ENCODE measurements around the gene PRRG4. TPM values are rescaled to one million over a fixed set of nuclear protein-coding genes. Genes with fewer than 3 reads are reported as not detected.
A peak's percentile ranks its signal among the peaks of the same experiment; 100 is the strongest.

PRRG4 gene
- total RNA-seq, 6 donors from 2014 or later = 5.2 to 33.6 (median 9.6) TPM

- H3K36me3 ChIP-seq = no peaks in the 10 kb centered on the region
- no peak for TF ChIP-seq EP300 (IDR thresholded peaks at IDR 0.05)
- no peak for TF ChIP-seq POLR2A (IDR thresholded peaks at IDR 0.05)
- no peak for TF ChIP-seq CTCF (IDR thresholded peaks at IDR 0.05)
- TF ChIP-seq POLR2AphosphoS5 (IDR thresholded peaks at IDR 0.05) = no peak
- ATAC-seq (ENCODE audit: low FRiP score in 2 of 2) (no peak), DNase-seq (no peak)
- H3K27ac ChIP-seq = no peak overlapping the region
- no peaks in the 10 kb centered on the region for H3K9me3 ChIP-seq
- no peaks in the 10 kb centered on the region for H3K27me3 ChIP-seq
- peaks cover 0 to 8% (median 6%) of the 10 kb centered on the region in 4 donors for H3K4me1 ChIP-seq
- WGBS, 2 donors = 84 to 86% methylated on average over 3 of the region's 3 CpGs
- no peak overlapping the region for H3K4me3 ChIP-seq
These were observed 33.3 kb upstream of the PRRG4 start for GRCh38 chr11:32796425-32796824.

DNA sequence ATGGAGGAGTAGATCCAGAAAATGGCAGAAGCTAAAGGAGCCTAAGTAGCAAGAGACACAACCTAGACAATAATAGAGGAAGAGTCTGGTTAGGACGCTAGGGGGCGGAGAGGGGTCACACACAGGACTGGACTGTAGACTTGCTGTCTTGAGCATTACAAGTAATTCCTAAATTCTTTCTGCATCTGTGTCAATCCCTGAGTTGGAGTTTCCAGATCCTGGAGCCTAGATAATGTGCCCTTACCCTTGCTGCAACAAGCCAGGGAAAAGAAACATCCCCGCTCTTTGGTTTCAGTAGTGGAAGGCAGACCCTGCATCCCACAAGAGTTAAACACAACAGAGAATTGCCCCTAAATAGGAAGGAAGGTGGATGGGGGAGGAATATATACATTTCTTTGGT, 20.4 kb upstream of the PRRG4 start:
- 31 to 37% methylated on average over 3 of the region's 3 CpGs for WGBS, 2 donors
- Histone ChIP-seq H3K4me3 (no peak overlapping the region), H3K4me1 (no peaks in the 10 kb centered on the region), H3K27me3 (no peaks in the 10 kb centered on the region), H3K9me3 (no peaks in the 10 kb centered on the region), H3K36me3 (no peaks in the 10 kb centered on the region), H3K27ac (no peak overlapping the region)
- DNase-seq (peak in 1 of 2 donors; percentile 80), ATAC-seq (ENCODE audit: low FRiP score in 2 of 2) (peak; percentile 82 to 90)
- TF ChIP-seq CTCF (IDR thresholded peaks at IDR 0.05) (peak; percentile 40 to 60 (median 51)), POLR2AphosphoS5 (IDR thresholded peaks at IDR 0.05) (no peak), EP300 (IDR thresholded peaks at IDR 0.05) (no peak)

DNA sequence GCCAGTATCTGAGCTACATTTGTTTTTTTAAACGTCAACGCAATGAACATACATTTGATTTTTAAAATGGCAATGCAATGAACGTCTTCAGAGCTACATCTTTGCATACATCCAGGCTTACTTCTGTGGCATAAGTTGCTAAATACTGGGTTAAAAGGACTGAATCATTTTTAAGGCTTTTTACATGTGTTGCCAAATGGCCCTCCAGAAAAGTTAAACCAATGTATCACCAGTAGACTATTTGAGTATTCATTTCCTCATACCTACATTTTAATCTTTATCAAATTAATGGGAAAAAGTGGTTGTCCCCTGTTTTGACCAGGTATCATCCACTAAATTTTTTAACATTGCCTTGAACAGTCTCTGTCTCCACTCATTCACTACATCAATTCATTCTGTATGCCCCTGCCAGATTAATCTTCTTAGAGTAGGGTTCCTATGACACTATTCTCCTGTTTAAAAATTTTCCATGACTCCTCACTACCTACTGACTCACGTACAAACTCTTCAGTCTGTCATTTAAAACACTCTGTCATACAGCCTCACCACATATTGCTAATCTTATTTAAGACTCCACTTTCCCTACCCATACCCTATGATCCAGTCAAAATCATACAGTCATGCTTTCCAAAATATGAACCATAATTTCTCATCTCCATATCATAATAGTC, 12.4 kb upstream of the PRRG4 start:
- WGBS, 2 donors = 74 to 94% methylated on average over 4 of the region's 4 CpGs
- Histone ChIP-seq H3K27me3 (no peaks in the 10 kb centered on the region), H3K36me3 (no peaks in the 10 kb centered on the region), H3K4me3 (no peak overlapping the region), H3K9me3 (no peaks in the 10 kb centered on the region), H3K27ac (no peak overlapping the region), H3K4me1 (no peaks in the 10 kb centered on the region)
- ATAC-seq (ENCODE audit: low FRiP score in 2 of 2) (no peak), DNase-seq (no peak)
- TF ChIP-seq CTCF (IDR thresholded peaks at IDR 0.05) (no peak), POLR2A (IDR thresholded peaks at IDR 0.05) (no peak), EP300 (IDR thresholded peaks at IDR 0.05) (no peak), POLR2AphosphoS5 (IDR thresholded peaks at IDR 0.05) (no peak)

GRCh38 chr11:32817852-32818183, 11.9 kb upstream of the PRRG4 start:
- no peaks in the 10 kb centered on the region for H3K9me3 ChIP-seq
- 84 to 91% methylated on average over 3 of the region's 3 CpGs for WGBS, 2 donors
- no peaks in the 10 kb centered on the region for H3K4me1 ChIP-seq
- H3K36me3 ChIP-seq = no peaks in the 10 kb centered on the region
- no peaks in the 10 kb centered on the region for H3K27me3 ChIP-seq
- DNase-seq (no peak), ATAC-seq (ENCODE audit: low FRiP score in 2 of 2) (no peak)
- H3K27ac ChIP-seq = no peak overlapping the region
- no peak overlapping the region for H3K4me3 ChIP-seq
- TF ChIP-seq POLR2A (IDR thresholded peaks at IDR 0.05) (no peak), EP300 (IDR thresholded peaks at IDR 0.05) (no peak), POLR2AphosphoS5 (IDR thresholded peaks at IDR 0.05) (no peak), CTCF (IDR thresholded peaks at IDR 0.05) (no peak)

- Histone ChIP-seq H3K4me1 (no peaks in the 10 kb centered on the region), H3K27me3 (no peaks in the 10 kb centered on the region), H3K27ac (no peak overlapping the region), H3K36me3 (no peaks in the 10 kb centered on the region), H3K9me3 (no peaks in the 10 kb centered on the region), H3K4me3 (no peak overlapping the region)
- WGBS, 2 donors = 81 to 93% methylated on average over 2 of the region's 2 CpGs
- TF ChIP-seq EP300 (IDR thresholded peaks at IDR 0.05) (no peak), CTCF (IDR thresholded peaks at IDR 0.05) (no peak), POLR2A (IDR thresholded peaks at IDR 0.05) (no peak), POLR2AphosphoS5 (IDR thresholded peaks at IDR 0.05) (no peak)
- no peak for ATAC-seq (ENCODE audit: low FRiP score in 2 of 2)
- DNase-seq = no peak
These were observed 10.5 kb upstream of the PRRG4 start for GRCh38 chr11:32819187-32819586.
